Hematopoietic multipotent progenitor cell treated with erythropoietin and hydrocortisone succinate and interleukin-3 and kit ligand, for 6 days (in vitro differentiated cells): ENCODE results near the gene PSMD1.
A peak's percentile ranks its signal among the peaks of the same experiment; 100 is the strongest.
"Not testable (repeated sequence)": the region's sequence is repeated elsewhere in the genome, so short reads cannot be mapped to it uniquely, and the experiment has no call there.

Source experiments
- DNase-seq: peaks from one replicate; pipeline ENCODE4 v3.0.0-alpha.2; 2015

Gene PSMD1

DNA sequence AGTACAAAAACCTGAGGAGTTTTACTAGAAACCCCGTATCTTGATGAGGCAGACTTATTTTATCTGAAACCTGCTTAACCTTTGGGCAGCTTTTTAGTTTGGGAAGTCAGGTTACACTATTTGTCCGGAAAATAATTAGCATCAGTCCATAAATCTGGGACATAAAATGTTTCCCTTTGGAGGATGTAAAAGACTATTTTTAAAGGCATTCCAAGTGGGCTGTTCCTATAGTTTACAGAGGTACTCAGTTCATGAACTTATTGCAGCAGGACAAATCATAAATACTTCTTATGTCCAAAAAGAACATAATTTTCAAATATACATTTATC lies 61.9 kb downstream of the PSMD1 start:
- DNase-seq: no peak

DNA sequence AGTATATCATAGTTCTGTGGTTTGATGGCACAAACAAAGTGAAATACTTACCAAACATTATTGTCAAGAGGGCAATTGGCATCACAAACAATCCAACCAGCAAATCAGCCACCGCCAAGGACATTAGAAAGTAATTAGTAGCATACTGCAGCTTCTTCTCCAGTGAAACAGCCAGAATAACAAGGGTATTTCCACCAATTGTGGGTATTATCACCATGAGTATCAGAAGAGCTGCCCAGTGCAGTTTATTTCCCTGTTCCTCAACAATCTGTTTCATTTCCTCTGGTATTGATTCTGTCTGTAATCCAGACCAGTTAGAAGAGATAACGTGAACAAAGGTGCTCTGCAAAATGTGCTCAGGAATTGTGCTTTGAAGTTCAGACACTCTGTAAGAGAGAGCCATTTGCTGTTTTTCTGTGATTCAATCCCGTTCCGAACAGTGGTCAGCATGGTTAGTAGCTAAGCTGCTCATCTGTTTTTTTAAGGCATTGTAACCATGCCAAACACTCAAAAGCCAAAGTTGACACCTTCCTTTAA lies 66.8 kb downstream of the PSMD1 start:
- DNase-seq: no peak

DNA sequence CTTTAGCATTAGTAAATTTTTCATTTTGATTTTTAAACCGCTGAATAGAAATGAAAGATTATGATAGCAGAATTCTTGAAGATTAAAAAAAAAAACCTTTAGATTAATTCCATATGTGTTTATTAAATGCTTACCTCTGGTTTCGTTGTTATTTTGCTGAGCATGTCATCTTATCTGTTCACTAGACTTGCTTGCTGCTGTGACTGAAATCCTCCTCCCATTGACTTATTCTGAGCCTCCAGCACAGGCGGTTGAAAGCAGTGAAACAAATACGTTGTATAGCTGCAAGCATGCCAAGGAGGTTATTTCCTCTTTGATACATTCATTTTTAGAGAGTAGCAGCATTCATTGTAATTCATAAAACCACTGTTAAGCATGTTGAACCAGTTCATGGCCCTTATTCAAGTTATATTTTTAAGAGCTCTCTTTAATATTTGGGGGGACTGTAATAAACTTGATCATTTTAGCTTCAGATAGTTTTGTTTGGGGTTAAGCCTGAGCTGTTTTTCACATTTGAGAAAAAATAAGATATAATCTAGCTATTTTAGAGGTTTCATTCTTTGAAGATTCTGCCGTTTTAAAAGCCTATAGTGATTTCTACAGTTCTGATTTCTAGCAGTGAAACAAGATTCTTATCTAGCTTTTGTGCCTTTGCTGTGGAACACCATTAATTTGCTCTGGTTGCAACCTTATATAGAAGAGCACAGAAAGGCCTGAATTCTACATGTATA lies 68.3 kb downstream of the PSMD1 start, which contains the start of gene HTR2B:
Gene HTR2B, minus strand, starts transcription at position 205 of the 731 bp plus-strand sequence. CDS start 1,278 bp downstream, outside the sequence.
- DNase-seq: peak; percentile 7

DNA sequence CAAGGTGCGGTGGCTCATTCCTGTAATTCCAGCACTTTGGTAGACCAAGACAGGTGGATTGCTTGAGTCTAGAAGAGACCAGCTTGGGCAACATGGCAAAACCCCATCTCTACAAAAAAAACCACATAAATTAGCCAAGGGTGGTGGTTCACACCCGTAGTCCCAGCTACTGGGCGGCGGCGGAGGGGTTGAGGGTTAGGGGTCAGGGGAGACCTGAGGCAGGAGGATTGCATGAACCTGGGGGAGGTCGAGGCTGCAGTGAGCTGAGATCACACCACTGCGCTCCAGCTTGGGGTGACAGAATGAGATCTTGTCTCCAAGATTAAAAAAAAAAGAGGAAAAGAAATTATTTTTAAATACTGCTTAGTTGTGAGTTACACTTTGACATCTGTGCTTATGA lies 69.5 kb downstream of the PSMD1 start:
- no peak for DNase-seq

DNA sequence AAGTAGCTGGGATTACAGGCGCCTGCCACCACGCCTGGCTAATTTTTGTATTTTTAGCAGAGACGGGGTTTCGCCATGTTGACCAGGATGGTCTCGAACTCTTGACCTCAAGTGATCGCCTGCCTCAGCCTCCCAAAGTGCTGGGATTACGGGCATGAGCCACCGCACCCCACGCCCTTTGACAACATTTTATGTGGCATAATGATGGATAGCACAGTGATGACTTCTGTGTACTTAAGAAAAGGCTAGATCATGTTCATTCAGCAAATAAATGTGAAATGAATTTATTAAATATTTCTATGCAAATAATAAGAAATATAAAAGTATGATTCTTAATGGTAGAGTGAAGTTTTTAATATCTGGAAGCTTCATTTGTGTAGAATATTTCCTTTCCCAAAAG lies 70.8 kb downstream of the PSMD1 start:
- no peak for DNase-seq

DNA sequence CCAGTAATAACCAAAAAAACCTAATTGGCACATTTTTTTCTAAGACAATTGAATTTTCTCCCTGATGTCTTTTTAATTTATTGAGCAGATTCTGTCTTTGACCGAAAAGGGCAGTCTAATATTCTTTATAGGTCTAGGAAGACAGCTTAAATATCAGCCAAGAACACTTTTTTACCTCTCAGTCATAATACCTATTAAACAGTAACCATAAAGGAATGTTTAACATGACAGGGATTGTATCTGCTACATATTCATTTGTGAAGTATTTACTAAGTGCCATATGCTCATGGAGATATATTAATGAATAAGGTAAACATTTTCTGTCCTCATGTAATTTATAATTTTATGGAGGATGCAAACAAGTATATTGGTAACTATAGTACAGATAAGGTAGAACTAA lies 71.3 kb downstream of the PSMD1 start:
- DNase-seq: no peak

DNA sequence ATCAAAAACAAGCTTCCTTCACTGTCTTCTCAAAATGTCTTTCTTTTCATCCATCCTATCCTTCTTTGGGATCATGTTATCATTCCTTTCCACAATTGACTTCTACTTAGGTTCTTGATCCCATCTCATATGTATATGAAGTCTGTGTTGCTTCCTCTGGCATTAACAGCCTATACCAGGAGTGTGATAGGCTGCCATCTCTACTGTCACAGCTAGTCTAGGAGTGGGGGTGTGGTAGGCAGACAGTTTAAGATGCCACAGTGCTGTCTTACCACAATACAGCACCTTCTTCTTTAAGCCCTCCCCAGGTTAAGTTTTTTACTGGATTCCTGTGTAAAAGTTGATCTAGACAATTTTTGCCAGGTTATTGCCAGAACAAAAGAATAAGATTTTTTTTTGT lies 71.9 kb downstream of the PSMD1 start:
- DNase-seq: no peak

DNA sequence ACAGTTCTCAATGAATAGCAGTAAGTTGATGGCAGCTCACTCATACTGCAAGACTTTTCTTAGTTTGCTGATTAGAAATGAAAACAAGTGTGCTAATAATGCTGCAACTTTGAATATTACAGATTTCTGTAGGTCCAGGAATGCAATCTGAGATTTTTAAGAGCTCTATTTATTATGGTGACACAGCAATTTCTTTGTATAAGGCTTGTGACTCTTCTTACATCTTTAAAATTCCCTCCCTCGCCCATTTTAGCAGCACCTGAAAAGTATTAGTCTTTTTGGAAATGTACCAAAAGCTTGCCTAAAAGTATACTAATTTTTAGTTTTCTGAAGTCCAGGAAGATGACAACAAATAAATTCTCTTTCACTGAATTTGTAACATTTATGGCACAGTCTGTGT lies 72.5 kb downstream of the PSMD1 start:
- no peak for DNase-seq

DNA sequence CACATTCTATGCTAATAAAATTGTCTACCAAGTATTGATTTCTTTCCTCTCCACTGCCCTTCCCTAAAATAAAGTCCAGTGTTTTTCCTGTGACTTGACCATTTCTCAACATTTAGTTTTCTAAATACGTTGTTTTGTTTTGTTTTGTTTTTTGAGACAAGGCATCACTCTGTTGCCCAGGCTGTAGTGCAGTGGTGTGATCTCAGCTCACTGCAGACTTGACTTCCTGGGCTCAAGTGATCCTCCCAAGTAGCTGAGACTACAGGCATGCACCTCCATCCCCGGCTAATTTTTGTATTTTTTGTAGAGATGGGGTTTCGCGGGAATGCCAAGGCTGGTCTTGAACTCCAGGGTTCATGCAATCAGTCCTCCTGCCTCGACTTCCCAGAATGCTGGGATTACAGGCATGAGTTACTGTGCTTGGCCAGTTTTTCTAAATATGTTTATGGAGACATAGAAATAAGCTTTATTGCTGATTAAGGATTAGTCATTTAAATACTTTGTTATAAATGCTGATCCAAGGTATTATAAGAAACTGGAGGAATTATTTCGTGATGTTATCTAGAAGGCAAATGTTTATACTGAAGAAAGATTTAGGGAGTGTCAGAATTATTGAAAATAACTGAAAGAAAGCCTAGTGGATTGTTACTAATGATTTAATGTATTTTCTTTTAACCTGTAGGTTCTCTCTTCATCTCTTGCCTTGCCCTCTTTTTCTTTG lies 73.8 kb downstream of the PSMD1 start:
- DNase-seq: no peak

DNA sequence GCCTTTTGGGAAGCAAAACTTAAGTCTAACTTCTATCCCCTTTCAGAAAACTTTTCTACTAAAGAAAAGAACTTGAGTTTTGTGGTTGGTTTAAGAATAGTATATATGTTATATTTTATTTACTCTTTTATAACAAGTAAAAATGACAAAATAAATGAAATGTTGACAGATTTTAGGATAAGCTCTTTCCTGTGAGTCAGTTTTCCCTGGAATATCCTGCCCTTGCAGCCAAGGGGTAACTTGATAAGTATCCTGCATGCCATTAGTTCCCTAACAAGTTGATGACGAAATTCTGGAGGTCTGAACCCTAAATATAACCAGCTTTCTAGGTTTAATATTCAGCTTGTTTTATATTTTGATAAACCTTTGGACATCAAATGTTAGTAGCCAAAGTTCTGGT lies 75.5 kb downstream of the PSMD1 start:
- DNase-seq: no peak

DNA sequence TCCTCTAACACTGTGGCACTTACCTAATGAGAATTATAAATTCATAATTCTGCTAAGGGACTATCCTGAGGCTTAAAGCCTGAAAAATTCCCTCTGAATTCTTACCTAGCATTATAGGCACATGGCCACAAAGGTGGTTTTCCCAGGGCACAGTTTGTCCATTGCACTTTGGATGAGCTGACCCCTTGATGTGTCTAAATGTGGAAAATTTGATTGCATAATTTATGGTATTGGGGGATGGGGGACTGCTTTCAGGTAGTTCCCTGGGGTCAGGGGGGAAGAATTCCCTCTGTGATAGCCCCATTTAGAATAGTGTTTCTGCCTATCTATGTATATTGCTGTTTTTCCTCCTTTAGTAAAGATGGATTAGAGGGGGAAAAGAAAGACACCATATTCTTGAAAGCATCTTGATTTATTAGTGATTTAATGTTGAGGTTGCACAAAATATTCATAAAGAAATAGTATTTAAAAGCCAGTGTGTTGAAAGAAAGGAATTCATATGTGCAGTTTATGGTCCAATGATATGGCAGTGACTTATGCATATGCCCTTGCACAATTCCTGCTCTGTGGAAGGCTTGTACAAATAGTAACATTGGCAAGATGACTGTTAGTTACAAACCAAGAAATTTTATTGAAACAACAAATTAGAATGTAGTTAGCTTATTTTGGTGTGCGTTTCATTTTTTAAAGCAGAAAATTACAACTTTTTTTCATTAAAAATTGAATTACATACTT lies 76.9 kb downstream of the PSMD1 start:
- DNase-seq: no peak

DNA sequence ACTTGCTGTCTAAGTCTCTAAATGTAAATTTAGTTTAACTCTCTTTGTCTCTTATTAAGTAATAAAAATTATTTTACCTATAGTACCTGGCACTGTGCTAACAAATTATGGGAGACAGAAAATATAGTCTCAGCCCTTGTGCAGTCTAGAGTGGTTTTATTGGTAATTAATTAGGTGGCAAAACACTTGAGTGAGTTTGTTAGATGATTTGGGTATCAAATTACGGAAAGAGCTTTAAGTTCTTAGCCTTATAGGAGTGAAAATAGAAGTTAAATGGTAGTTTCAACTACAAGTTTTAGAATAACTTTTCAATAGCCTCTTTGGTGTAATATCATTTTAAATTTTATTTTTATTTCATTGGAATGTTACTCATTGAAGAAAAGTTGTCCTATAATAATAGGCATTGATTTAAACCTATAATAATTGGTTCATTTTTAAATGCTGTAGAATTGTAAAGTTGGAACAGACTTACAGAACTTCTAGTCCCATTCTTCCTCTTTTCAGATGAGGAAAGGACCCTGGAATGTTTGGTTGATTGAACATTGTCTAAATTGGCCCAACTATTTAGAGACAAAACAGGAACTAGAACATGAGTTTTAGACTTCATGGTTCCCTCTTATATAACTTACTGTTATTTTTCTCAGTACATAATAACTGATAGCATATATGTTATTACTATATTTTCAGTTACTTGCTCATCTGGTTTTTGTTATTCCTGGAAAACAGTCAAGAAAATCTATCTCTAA lies 78.4 kb downstream of the PSMD1 start:
- no peak for DNase-seq

DNA sequence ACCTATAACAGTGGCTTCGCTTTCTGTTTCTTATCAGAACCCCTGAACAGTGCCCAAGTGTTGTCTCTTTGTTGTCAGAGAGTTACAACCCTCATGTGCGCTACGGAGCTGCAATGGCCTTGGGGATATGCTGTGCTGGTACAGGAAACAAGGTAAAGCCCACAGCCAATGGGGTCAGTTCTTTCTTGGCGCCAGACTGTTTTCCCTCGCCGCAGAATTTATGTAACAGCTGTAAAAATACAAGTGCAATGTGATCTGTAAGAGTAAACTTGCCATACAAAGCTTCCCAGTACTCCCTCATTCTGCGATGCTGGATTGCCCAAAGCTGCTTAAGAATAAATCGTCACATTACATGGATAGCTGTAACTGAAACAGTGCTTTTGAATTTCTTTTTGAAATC lies 82.0 kb downstream of the PSMD1 start:
- DNase-seq: no peak

DNA sequence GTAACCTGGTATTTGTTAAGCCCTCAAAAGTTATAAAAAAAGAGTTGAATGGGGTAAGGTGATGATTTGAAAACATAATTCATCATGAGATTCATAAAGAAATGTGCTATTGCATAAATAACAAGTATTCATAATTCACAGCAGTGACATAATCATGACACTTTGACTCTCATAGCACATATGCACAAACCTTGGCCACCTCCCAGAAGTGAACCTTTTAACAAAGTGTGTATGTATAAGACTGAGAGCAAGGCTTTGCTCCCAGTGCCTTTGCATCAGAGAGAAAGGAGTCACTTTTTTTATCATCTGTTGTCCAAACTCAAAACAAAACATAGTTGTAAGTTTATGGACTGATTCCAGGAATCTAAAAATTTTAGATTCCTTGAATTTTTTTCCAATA lies 83.1 kb downstream of the PSMD1 start:
- DNase-seq: no peak

DNA sequence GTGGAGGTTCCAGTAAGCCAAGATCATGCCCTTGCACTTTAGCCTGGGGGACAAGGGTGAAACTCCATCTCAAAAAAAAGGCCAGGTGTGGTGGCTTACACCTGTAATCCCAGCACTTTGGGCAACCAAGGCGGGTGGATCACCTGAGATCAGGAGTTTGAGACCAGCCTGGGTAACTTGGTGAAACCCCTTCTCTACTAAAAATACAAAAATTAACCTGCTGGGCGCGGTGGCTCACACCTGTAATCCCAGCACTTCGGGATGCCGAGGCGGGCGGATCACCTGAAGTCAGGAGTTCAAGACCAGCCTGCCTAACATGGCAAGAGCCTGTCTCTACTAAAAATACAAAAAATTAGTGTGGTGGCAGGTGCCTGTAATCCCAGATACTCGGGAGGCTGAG lies 84.1 kb downstream of the PSMD1 start:
- not testable (repeated sequence) for DNase-seq

DNA sequence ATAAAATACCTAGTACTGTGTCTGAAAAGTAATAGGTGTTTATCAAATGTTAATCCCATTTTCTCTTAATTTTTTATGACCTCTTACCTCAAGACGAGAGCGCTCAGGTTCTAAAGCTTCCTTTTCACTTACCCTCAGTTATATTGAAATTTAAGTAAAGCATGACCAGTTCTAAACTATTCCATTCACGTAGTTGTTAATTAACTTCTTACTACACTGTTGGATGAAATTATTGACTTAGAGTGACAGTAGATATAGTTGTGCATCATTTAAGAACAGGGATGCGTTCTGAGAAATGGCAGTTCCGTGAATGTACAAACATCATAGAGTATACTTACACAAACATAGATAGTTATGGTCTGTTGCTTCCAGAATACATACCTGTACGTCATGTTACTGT lies 88.2 kb downstream of the PSMD1 start:
- no peak for DNase-seq

DNA sequence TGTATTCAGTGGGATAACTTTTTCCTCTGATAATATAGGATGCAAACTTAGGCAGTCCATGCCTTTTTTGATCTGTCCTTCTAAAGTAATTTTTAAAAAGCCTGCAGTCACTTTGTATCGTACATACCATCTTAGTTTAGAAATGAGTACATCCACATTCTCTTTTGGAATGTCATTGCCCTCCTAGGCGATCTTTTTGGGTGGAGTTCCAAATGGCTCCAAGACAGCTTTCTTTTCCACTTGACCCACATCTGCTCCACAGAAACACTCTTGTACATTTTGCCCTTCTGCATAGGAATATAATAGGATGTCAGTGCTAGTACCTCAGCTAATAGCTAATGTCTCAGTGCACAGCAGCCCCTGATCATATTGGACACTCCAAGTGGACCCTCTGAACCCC lies 90.0 kb downstream of the PSMD1 start:
- DNase-seq: no peak

DNA sequence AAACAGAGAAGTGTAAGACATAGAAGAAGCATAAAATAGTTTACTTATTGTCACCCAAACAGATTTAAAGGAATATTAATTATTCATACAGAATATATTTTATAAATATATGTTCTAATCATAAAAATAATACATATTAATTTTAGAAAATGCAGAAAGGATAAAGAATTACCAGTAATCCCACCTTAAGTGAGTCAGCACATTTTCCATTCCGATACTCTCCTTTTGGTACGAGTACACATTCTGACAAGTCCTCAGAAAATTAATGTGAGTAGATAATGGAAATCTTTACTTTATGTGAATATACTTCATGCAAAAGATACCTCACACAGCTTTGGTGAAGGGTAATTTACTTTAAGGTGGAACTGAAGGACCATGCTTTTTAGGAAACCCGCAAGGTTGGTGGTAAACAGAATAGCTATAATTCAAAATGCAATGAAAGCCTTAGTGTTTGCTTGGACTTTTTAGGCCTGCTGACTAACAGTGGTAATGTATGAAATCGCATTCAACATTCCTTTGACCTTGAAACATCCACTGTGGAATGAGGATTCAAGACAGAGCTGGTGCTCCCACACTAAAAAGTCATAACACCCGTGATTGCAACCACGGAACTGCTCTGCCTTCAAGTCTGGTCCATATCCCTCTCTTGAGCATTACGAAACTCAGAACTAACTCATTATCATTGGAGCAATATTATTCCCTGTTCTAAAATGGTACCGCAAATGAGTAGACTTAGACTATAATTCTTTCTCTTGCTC lies 96.3 kb downstream of the PSMD1 start:
- DNase-seq: no peak

DNA sequence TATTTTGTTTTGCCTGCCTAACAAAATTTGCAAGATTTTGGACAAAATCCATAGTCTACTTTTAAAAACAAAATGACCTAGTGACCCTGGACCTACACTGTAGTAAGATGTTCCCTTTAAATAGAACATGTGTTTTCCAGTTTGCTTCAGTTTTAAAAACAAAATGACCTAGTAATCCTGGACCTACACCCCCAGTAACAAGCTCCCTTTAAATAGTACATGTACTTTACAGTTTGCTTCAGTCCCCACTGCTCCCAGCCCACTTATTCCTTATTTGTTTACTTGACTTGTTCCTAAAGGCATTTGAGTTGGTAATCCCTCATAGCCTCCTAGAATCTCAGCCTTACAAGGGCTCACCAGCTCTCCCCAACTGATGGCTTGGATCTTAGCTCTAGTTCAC lies 102.6 kb downstream of the PSMD1 start:
- DNase-seq: no peak

DNA sequence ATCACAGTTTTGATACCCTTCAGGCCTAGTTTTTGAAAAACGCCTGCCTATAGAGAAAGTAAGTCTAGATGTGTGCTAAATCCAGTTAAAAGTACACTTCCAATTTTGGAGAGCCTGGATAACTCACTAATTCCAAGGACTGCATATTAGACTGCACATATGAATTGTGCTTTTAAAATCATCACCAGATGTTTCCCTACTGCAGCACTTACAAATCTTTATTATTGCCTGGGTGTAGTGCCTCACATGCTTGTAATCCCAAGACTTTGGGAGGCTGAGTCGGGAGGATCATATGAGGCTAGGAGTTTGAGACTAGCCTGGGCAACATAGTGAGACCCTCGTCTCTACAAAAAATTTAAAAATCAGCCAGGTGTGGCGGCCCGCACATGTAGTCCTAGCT lies 104.0 kb downstream of the PSMD1 start:
- DNase-seq: no peak

DNA sequence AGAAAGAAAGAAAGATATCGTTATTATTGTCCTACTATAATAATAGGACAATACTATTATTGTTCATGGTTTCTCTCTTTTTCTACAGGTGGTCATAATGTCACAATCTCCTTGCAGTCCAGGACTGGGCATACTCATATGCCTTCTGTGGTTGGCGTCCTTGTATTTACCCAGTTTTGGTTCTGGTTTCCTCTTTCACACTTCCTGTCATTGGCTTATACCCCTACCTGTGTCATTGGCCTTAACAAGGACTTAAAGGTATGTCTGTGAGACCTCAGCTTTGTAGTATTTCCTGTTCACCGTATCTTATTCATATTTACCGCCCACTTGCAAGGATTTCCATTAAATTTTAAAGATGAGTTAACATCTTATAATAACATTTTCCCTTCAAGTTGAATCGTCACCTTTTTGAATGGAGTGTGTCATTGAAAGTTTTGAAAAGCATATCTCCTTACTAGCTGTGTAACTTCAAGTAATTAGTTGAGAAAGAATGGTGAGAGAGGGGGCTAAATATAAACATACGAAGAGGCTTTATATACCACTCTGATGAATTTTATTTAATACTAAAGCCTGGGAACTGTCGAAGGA lies 104.7 kb downstream of the PSMD1 start:
- DNase-seq: no peak

DNA sequence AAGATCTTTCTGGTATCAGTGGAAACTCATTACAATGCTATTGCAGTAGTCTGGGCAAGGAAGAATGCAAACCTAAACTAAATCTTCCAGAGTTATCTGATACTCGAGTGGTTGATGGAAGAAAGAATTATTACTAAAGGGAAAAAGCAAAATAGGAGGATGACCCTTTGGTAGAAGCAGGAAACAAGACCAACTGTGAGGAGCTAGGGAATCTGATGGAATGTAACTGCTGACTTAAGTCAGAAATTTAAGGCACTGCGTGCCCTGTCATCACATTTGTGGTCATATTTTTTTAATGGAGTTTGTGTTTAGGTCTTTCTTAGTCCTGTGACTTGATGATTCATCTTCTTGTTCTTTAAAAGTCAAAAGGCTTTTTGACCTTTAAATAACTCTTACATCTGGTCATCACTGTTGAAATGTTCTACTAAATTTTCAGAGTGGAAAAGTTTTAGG lies 105.2 kb downstream of the PSMD1 start:
- DNase-seq: no peak
